ENCODE measurements around the gene CC2D2A. TPM values are rescaled to one million over a fixed set of nuclear protein-coding genes. Genes with fewer than 3 reads are reported as not detected.
"Not testable (repeated sequence)": the region's sequence is repeated elsewhere in the genome, so short reads cannot be mapped to it uniquely, and the experiment has no call there.

Gene CC2D2A
- total RNA-seq, 3 donors from 2014 or later: 0.11 TPM; not detected in 2

DNA sequence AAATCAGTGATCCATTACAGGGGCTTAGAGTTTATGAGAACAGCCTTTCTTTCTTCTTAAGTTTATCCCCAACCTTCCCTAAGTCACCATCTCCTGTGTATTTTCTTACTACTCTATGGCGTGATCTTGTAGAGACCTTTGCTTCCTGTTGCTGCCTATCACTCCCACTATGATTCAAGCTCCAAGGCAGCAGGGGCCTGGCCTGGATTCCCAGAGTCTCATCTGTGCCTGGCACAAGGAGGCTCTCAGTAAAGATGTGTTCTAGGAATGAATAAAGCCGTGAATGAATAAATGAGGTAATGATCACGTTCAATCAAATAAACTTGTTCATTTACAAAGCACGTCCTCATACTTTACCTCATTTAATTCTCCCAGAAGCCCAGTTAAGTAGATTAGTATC, 45.4 kb downstream of the CC2D2A start:
- ATAC-seq: no peak
- peaks cover 26% of the 10 kb centered on the region for H3K36me3 Mint-ChIP-seq (ENCODE audit: insufficient read depth)
- no peak for DNase-seq
- no peak overlapping the region for H3K4me3 Mint-ChIP-seq
- no peaks in the 10 kb centered on the region for H3K27me3 Mint-ChIP-seq (ENCODE audit: low read depth)
- H3K4me1 Mint-ChIP-seq (ENCODE audit: low read depth): no peaks in the 10 kb centered on the region
- peaks cover 7% of the 10 kb centered on the region for H3K9me3 Mint-ChIP-seq

DNA sequence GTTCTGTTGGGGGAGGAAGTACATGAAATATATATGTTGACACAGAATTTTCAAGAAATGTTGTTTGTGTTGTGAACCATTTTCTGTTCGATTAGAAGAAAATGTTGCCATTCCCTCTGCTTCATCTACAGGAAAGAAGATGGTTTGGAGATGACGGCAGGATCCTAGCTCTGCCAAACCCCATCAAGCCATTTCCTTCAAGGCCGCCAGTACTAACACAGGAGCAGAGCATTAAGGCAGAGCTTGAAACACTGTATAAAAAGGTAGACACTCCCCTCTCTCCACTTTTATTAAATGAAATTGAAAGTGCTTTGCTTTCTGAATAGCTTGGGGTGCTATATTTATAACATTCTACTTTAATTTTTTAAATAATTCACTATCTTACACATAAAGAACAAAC, 46.8 kb downstream of the CC2D2A start:
- ATAC-seq: no peak
- Mint-ChIP-seq H3K27me3 (ENCODE audit: low read depth) (no peaks in the 10 kb centered on the region), H3K4me3 (no peak overlapping the region), H3K9me3 (peaks cover 7% of the 10 kb centered on the region), H3K4me1 (ENCODE audit: low read depth) (no peaks in the 10 kb centered on the region), H3K36me3 (ENCODE audit: insufficient read depth) (peaks cover 22% of the 10 kb centered on the region)
- no peak for DNase-seq

DNA sequence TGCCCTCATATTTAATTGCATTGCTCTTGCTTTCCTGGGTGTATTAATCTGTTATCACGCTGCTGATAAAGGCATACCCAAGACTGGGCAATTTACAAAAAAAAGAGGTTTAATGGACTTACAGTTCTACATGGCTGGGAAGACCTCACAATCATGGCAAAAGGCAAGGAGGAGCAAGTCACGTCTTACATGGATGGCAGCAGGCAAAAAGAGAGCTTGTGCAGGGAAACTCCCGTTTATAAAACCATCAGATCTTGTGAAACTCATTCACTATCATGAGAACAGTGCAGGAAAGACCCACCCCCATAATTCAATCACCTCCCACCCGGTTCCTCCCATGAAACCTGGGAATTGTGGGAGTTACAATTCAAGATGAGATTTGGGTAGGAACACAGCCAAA, 48.0 kb downstream of the CC2D2A start:
- ATAC-seq; H3K27me3 Mint-ChIP-seq (ENCODE audit: low read depth); H3K4me1 Mint-ChIP-seq (ENCODE audit: low read depth); H3K9me3 Mint-ChIP-seq; H3K4me3 Mint-ChIP-seq; DNase-seq: not testable (repeated sequence)
- peaks cover 19% of the 10 kb centered on the region for H3K36me3 Mint-ChIP-seq (ENCODE audit: insufficient read depth)

DNA sequence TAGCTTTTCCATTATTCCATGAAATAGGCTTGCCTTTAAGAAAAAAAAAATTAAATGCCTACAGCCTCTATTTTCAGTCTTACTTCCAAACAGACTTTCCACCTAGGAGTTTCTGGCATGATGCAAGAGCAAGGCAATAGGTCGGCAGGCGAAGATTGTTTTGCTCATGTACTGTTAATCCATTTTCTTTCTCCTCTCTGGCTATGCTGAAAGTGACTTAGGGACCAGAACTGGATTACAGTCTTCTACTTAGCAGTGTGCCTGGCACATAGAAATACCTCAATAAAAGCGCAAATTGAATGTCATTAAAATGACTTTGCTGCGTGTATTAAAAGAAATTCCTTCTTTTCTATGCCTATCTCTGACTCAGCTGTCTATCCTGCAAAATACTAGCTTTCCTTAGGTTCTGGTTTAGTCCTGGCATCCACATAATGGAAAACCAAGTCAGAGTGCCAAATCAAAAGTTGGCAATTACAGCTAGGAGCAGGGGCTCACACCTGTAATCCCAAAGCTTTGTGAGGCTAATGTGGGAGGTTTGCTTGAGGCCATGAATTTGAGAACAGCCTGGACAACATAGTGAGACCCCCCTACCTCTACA, 51.9 kb downstream of the CC2D2A start:
- Mint-ChIP-seq H3K4me1 (ENCODE audit: low read depth) (no peaks in the 10 kb centered on the region), H3K27me3 (ENCODE audit: low read depth) (no peaks in the 10 kb centered on the region), H3K9me3 (peaks cover 7% of the 10 kb centered on the region), H3K4me3 (no peak overlapping the region), H3K36me3 (ENCODE audit: insufficient read depth) (peaks cover 13% of the 10 kb centered on the region)
- ATAC-seq: no peak
- no peak for DNase-seq

DNA sequence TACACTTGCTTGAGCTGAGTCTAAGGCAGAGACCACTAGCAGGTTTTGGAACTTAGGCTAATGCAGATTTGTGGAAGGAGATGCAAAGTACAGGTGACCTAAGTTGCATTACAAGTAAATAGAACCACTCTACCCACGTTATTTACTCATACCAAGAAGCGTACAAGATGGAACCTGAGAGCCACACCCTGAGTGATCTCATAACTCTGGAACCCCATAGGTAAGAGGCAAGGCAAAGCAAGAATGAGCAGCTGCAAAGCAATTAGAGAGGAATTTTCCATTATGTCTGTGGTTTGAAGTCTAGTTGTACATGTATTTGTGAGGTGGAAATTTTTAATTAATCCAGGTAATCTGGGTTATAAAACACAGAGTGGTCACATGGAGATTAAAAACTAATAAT, 55.4 kb downstream of the CC2D2A start:
- no peaks in the 10 kb centered on the region for H3K4me1 Mint-ChIP-seq (ENCODE audit: low read depth)
- peaks cover 7% of the 10 kb centered on the region for H3K36me3 Mint-ChIP-seq (ENCODE audit: insufficient read depth)
- ATAC-seq: no peak
- no peaks in the 10 kb centered on the region for H3K27me3 Mint-ChIP-seq (ENCODE audit: low read depth)
- H3K4me3 Mint-ChIP-seq: no peak overlapping the region
- no peaks in the 10 kb centered on the region for H3K9me3 Mint-ChIP-seq
- DNase-seq: no peak

DNA sequence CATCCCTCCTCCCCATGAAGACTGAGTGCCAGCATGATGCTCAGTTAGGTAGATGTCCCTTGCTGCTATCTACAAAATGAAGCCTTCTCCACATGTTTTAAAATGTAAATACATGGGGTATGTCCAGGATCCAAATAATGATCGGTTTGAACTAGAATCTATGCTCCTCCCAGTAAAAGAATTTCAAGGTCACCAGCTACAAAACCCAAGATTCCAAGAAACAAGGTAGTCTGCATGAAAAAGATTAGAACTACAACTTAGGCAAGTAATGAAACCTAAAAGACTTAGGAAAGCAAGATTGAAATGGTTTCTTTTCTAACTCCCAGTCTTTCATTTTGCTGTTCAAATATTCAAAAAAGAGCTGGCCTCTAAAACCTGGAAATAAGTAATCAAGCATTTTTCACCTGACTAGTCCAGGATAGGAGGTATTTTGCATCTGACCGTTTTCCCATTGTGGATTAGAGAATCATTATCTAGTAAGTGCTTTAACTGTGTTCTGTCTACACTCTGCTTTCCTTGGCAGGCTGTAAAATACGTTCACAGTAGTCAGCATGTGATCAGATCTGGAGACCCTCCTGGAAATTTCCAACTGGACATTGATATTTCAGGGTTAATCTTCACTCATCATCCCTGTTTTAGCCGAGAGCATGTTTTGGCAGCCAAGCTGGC, 57.4 kb downstream of the CC2D2A start:
- DNase-seq (no peak), ATAC-seq (no peak)
- no peaks in the 10 kb centered on the region for H3K4me1 Mint-ChIP-seq (ENCODE audit: low read depth)
- H3K9me3 Mint-ChIP-seq: no peaks in the 10 kb centered on the region
- no peaks in the 10 kb centered on the region for H3K27me3 Mint-ChIP-seq (ENCODE audit: low read depth)
- H3K36me3 Mint-ChIP-seq (ENCODE audit: insufficient read depth): peaks cover 7% of the 10 kb centered on the region
- H3K4me3 Mint-ChIP-seq: no peak overlapping the region

DNA sequence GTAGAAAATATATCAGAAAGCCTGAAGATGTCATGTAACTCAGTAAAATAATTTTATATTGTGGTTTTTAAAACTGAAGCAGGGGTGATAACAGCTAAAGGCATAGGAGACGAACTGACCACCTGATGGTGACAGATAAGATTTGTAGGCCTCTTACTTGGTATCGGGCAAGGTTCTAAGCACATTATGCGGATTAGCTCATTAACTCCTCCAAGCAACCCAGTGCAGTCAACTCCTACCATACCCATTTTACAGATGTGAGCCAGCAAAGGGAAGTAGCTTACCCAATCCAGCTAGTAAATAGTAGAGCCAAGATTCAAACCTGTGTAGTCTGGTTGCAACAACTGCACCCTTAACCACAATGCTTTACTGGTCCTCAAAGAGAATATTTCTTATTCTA, 62.1 kb downstream of the CC2D2A start:
- no peaks in the 10 kb centered on the region for H3K27me3 Mint-ChIP-seq (ENCODE audit: low read depth)
- H3K4me3 Mint-ChIP-seq: no peak overlapping the region
- no peaks in the 10 kb centered on the region for H3K4me1 Mint-ChIP-seq (ENCODE audit: low read depth)
- no peak for ATAC-seq
- no peak for DNase-seq
- no peaks in the 10 kb centered on the region for H3K9me3 Mint-ChIP-seq
- peaks cover 12% of the 10 kb centered on the region for H3K36me3 Mint-ChIP-seq (ENCODE audit: insufficient read depth)

DNA sequence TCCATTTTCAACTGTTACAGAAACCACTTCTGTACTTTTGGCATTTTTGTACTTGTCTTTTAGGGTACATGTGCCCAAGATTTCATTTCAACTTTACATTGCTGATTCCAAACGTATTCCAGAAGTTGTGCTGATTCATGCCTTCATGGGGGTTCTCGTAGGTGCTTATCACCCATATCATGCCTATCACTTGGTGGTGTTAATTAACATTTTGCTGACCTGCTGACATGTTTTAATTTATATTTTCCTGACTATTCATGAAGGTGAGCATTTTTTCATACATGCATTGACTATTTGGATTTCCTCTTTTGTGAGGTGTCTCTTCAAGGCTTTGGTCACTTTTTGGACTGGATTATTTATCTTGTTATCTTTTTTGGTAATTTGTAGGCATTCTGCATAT, 64.1 kb downstream of the CC2D2A start:
- H3K4me3 Mint-ChIP-seq: no peak overlapping the region
- H3K9me3 Mint-ChIP-seq: no peaks in the 10 kb centered on the region
- no peak for DNase-seq
- H3K4me1 Mint-ChIP-seq (ENCODE audit: low read depth): no peaks in the 10 kb centered on the region
- H3K27me3 Mint-ChIP-seq (ENCODE audit: low read depth): no peaks in the 10 kb centered on the region
- H3K36me3 Mint-ChIP-seq (ENCODE audit: insufficient read depth): peaks cover 11% of the 10 kb centered on the region
- no peak for ATAC-seq

DNA sequence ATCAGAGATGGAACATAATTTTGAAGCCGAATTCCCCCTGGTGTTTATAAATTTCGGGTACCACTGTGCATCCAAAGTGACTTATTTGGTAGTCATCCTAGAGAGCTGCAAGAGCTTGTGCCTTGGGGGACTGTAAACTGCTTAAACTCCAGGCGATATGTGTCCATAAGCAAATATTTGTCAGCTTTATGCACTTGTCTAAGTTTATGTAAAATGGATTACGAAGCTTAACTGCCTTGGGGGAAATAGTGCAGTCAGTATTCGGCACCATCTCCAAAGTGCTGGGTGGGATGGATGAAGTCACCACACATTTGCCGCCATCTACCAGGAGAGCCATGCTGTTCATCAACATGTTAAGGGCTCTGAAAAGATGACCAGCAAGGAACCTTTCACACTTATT, 65.9 kb downstream of the CC2D2A start:
- no peak overlapping the region for H3K4me3 Mint-ChIP-seq
- ATAC-seq (no peak), DNase-seq (no peak)
- H3K27me3 Mint-ChIP-seq (ENCODE audit: low read depth): no peaks in the 10 kb centered on the region
- H3K9me3 Mint-ChIP-seq: no peaks in the 10 kb centered on the region
- H3K36me3 Mint-ChIP-seq (ENCODE audit: insufficient read depth): peaks cover 13% of the 10 kb centered on the region
- H3K4me1 Mint-ChIP-seq (ENCODE audit: low read depth): no peaks in the 10 kb centered on the region

DNA sequence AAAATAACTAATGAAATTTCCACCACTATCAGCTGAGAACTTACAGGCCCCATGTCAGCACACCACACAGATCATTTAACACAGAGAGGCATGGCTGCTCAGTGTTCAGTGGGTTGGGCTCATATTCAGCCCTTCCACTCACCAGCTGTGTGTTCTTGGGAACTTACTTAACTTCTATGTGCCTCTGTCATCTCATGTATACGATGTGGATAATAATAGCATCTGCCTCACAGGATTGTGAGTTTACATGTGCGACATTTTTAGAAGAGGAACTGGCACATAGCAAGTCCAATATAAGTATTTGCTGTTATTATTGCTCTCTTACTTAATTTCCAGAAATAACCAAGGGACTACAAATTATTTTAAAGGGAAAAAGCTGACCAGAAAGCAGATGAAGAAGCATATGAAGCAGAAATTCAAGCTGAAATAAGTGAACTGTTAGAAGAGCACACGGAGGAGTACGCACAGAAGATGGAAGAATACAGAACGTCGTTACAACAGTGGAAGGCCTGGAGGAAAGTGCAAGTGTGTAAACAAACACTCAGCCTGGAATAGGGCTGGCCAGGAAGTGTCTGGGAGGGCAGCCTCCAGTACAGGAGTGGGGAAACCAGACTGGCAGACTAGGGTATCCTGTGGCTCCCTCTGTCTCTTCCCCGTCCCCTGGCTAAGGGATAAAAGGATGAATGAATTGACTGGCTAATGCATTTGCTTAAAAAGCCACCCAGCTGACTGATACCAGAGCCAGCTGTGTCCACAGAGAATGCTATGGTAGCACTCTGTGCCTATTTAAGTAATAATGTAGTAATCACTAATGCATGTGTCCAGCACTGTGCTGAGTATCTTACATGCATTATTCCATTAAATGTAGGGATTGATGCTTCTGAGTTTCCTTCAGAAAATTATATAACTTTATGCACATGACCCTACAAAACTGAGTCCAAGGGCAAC, 67.1 kb downstream of the CC2D2A start:
- DNase-seq: no peak
- ATAC-seq: no peak
- Mint-ChIP-seq H3K9me3 (no peaks in the 10 kb centered on the region), H3K4me1 (ENCODE audit: low read depth) (no peaks in the 10 kb centered on the region), H3K27me3 (ENCODE audit: low read depth) (no peaks in the 10 kb centered on the region), H3K4me3 (no peak overlapping the region), H3K36me3 (ENCODE audit: insufficient read depth) (peaks cover 19% of the 10 kb centered on the region)

DNA sequence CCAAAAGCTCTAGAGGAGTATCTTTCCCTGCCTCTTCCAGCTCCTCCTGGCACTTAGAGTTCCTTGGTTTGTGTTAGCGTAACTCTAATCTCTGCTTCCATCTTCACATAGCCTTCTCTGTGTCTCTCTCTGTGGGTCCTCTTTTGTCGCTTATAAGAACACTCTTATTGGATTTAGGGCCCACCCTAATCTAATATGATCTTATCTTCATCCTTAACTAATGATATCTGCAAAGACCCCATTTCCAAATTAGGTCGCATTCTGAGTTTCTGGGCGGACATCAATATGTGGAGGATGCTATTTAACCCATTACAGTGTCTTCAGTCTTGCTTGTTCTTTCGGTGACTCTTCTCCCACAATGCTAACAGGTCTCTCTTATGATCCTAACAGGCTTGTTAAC, 72.3 kb downstream of the CC2D2A start:
- H3K27me3 Mint-ChIP-seq (ENCODE audit: low read depth): no peaks in the 10 kb centered on the region
- no peak for ATAC-seq
- peaks cover 2% of the 10 kb centered on the region for H3K4me1 Mint-ChIP-seq (ENCODE audit: low read depth)
- H3K4me3 Mint-ChIP-seq: no peak overlapping the region
- H3K36me3 Mint-ChIP-seq (ENCODE audit: insufficient read depth): peaks cover 19% of the 10 kb centered on the region
- H3K9me3 Mint-ChIP-seq: no peaks in the 10 kb centered on the region
- DNase-seq: no peak

DNA sequence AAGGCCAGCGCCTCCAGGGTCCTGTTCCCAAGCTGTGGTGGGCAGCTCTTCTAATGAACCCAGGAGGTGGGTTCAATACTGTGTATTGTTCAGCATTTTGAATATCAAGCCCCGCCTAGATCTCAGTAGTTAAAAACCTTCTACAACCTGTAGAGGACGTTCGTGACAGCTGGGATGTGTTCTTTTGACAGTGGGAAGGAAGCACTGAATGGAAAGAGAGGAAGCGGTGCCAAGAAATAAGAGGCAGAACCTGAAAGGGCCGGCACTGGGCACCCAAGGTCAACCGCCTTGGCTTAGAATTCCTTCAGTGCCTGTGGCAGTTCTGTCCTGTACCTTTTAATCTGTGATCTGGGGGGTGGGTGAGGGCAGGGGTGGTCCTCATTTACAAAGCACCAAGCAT, 73.1 kb downstream of the CC2D2A start:
- H3K4me1 Mint-ChIP-seq (ENCODE audit: low read depth): peaks cover 6% of the 10 kb centered on the region
- no peak for ATAC-seq
- H3K9me3 Mint-ChIP-seq: no peaks in the 10 kb centered on the region
- no peak overlapping the region for H3K4me3 Mint-ChIP-seq
- H3K36me3 Mint-ChIP-seq (ENCODE audit: insufficient read depth): peaks cover 15% of the 10 kb centered on the region
- no peak for DNase-seq
- no peaks in the 10 kb centered on the region for H3K27me3 Mint-ChIP-seq (ENCODE audit: low read depth)

DNA sequence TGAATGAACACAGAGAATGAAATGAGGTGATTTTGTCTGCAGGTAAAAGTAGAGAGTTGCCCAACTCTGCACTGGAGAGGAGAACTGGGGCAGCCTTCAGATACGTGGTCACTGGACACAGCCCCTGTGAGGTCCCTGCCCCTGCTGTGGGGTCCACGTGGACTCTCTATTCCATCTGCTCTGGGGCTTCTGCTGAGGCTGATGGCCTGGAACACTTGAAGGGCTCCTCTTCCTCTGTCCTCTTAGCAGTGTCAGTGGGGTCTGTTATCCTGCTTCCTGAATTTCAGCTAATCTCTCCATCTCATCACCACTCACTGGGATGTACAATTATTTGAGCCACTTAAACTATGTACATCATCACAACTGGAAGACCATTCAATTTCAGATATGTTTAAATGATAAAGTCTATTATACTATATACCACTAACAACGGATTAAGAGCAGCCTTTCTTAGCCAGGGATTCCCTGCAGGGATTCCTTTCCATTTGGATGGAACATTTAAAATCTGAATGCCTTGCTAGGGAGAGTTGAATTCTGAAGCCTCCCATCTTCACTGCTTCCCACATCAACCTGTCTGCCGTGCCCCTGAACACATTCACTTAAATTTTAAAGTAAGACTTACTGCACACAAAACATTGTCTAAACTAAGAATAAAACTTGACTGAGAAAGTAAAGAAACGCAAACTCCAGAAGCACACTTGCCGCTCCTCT, 74.0 kb downstream of the CC2D2A start:
- ATAC-seq: no peak
- Mint-ChIP-seq H3K27me3 (ENCODE audit: low read depth) (no peaks in the 10 kb centered on the region), H3K4me3 (no peak overlapping the region), H3K4me1 (ENCODE audit: low read depth) (peaks cover 10% of the 10 kb centered on the region), H3K36me3 (ENCODE audit: insufficient read depth) (peaks cover 14% of the 10 kb centered on the region), H3K9me3 (no peaks in the 10 kb centered on the region)
- DNase-seq: no peak

DNA sequence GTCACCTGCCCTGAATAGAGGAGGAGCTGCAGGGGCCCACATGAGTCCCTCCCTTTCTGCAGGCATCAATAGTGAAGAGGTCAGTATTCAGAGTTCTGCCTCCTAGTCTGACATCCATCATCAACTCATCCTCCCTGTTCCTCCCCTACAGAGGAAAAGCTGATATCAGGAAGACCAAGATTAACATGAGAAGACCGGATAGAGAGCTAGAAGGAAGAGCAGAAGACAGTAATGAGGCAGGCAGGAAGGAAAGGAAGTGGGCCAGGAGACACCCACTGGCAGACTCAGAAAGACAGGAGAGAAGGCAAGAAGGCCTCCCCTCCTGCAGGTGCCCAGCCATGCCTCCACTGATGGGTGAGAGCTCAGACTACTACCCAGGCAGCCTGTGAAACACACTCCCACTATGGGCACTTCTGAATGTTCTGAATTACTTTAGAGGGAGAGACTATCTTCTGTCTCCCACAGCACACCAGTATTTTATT, 74.6 kb downstream of the CC2D2A start:
- Mint-ChIP-seq H3K4me3 (no peak overlapping the region), H3K27me3 (ENCODE audit: low read depth) (no peaks in the 10 kb centered on the region), H3K4me1 (ENCODE audit: low read depth) (peaks cover 10% of the 10 kb centered on the region), H3K9me3 (no peaks in the 10 kb centered on the region), H3K36me3 (ENCODE audit: insufficient read depth) (peaks cover 14% of the 10 kb centered on the region)
- DNase-seq: no peak
- ATAC-seq: no peak
